Inflammatory macrophage treated with lipopolysaccharide for 4 hours (primary cell): ENCODE data around the gene PIM3.

Experiments
- DNase-seq: peaks from one replicate; pipeline ENCODE4 v3.0.0-alpha.2; 2020

The PIM3 gene

DNA sequence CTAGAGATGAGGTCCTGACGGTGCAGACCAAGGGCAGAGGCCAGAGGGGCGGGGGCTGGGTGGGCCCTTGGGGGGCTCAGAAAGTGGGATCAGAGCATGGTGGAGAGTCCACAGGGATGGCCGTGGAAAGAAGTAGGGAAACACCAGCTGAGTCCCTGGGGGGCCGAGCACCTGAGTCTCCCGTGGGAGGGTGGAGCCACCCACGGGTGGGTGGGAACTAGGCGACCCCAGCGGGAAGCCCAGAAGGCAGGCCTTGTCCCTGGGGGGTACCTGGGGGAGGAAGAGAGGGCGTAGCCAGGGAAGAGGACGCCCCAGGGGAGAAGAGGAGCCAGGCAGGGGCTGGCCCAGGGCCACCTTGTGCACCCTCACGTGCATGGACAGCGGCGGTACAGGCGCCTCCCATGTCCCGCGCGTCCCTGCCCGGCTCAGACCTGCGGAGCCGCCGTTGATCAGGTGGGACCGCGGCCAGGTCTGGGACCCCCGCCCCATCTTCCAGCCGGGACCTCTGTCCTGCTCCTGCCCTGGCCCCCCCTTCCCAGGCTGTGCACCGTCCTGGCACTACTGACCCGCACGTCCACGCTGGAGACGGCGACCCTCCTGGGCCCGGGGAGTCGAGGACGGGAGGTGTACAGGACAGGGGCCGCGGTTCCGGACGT is 31.9 kb upstream of the PIM3 start:
- no peak for DNase-seq

DNA sequence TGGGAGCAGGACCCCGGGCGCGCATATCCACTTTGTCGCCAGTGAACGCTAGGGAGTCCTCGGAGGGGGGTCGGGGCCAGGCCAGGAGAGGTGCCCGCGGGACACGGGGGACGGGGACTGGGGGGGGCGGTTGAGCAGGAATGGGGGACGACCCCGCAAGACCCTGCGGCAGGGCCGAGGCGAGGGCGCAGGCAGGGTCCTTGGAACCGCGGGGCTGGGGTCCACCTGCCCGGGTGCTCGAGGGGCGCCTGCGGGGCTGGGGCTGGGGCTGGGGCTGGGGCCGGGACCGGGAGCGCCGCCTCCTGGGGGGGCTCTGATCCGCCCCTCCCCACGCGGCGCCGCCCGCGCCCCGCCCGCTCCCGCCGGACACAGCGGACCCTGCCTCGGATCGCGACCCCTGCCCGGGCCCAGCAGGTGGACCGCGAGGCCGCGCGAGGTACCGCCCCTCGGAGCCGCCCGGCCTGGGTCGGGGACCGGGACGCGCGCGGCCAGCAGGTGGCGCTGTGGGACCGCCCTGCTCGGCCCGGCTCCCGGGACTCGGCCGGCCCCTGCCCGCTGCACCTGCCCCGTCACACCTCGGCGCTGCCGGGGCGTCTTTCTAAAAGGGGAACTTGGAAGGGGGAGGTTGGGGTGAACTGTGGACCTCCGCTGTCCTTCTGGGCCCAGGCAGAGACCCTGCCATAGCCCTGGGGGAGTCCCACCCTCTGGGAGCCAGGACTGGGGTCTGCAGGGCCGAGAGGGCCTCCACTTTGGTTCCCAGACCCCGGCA is 31.2 kb upstream of the PIM3 start:
- peak; percentile 43 for DNase-seq

DNA sequence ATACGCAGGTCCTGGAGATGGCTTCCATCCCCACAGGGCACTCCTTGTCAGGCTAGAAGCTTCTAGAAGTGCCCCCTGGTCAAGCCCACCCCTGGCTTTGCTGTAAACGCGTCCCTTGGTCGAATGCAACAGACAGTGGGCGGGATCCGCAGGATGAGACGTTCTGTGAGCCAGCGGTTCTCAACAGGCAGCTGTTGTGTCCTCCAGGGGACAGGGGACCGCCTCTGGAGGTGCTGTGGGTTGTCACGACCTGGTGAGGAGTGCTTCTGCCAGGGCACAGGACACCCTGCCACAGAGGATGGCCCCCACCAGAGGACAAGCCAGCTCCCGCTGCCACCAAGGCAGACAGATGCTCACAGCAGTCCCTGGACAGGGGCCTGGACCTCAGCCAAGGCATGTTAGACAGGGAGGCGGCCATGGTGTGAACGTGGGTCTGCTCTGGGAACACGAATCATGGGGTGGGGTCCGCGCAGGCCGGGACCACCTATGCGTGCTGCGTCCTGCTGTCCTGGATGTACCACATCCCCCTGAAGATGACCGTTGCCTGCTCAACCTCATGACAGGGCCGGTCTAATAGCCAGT is 30.5 kb upstream of the PIM3 start:
- DNase-seq: no peak

DNA sequence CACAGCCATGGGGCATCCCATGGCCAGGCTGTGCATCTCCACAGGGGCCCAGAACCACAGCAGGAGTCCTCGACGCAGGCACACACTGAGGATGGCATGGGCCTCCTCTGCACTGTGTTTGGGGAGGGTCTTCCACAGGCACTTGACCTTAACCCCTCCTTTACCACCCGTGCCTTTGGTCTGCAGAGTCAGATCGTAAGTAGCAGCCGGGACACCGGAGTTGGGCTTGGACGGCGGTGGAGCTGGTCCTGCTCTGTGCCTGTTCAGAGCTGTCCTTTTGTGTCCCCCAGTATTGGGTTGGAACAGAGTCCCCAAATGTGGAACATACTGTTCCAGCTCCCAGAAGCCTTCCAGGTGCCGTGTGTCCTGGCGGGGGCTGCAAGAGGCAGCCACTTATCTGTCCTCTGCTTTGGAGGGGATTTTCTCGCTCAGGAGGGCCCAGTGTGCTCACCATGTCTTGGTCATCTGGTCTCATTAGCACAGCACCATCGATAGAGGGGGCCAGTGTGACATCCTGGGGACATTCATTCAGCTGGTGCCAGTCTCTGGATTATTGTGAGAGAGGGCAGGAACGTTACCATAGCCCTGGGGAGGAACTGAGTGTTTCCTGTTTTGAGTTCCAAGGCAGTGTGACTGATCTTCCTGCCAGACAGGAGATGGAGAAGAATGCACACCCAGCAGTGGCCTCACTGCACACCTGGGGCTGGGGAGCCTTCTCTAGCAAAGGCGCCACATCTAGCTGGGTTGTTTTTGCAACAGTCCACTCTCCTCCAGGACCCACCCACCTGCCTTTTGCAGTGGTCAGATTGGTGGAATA is 29.8 kb upstream of the PIM3 start:
- peak; percentile 92 for DNase-seq

DNA sequence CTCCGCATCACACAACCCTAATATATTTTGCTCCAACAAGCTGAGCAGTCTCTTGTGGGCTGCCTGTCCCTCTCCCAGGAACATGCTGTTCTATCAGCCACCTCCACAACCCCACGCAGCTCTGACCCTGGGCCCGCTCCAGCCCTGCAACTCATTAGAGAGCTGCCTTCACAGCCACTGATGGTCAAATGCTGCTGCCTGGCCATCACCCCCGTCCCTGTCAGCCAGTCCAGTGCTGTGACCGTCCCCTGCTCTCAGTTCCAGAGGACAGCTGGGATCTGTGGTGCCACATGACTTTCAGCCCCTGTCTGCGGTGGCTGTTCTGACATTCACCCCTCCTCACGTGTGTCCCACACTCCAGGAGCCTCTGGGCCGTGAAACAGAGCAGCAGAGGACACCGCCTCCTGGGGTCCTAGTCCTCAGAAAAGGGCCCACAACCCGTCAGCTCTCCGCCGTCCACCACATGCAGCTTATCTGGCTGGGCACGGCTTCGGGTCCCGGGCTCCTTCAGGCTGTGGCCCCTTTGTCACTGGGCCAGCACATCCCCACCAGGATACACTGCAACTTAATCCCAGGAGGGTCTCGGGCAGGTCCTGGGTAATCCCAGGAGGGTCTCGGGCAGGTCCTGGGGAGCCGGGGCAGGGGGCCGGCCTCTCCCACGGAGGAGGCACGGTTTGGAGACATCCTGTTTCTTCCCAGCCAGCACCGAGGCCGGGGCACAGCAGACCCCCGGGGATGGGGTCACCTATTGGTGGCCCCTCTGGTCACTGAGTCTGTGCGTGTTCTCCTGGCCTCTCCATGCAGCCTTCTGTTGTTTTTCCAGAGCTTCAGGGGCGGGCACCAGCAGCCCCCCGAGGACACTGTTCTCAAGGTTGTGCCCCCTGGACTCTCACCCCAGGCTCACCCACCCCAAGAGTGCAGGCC is 27.1 kb upstream of the PIM3 start:
- no peak for DNase-seq

DNA sequence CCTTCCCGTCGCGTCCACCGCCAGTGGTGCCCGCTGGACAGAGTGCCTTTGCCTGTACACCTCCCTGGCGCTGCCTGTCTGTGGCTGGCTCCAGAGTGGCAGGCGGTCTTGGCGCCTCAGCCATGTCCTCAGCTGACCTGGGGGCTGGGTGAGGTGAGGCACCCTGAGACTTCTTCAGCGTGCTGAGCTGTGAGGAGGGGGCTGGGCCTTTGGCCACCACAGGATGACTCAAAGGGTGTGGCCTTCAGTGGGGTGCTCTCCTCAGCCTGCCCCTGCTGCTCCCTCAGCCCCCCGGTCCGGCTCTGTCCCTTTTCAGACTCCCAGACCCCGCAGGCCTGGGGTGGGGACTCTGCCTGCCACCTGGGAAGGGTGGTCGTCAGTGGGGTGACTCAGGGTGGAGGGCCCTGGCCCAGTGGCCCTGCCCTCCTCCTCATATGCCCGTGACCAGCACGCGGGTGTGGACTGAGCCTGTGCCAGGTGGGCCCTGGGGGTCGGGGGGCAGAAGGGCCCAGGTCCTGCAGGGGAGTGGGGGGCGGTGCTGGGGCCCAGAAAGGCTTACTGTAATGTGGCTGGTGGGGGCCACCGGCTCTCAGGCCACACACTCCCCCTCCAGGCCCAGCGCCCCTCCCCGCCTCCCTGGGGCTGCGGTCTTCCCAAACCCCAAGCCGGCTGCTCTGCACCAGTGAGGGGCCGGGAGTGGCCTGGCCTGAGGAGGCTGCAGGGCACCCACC is 26.2 kb upstream of the PIM3 start:
- peak; percentile 50 for DNase-seq

DNA sequence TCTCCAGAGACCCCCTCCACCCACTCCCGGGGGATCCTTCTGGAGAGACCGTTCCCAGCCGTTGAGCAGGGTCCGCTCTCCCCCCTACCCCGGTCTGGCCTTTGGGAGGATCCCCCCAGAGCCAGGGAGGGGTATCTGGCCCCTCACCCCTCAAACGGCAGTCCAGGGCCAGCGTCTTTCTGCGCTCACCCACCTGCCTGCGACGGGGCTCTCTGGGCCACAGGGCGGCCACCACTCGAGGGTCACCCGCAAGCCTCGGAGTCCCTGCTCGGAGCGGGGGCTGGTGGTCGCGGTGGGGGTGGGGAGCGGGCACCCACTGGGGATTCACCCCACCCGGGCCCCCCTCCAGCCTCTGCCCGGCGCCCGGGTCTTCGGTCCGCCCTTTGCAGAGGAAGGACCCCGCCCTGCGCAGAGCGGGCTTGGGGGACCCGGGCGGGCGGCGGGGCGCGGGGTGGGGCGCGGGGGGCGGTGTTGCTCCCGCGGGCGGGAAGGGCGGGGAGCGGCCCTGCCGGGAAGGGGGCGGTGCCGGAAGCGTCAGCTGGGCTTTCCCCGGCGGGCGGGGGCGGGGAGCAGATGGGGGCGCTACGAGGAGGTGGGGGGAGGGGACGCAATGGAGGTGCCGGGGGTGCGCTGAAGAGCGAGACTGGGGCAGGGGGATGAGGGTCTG is 25.5 kb upstream of the PIM3 start:
- peak; percentile 80 for DNase-seq

DNA sequence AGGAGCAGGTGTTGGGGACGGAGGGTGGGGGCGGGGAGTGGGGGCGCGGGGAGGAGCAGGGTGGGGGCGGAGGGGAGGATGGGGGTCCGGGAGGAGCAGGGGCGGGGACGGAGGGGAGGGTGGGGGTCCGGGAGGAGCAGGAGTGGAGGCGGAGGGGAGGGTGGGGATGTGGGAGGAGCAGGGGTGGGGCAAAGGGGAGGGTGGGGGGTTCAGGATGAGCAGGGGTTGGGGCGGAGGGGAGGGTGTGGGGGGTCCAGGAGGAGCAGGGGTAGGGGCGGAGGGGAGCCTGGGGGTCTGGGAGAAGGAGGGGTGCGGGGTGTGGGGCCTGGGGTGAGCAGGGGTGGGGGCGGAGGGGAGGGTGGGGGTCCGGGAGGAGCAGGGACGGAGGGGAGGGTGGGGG is 25.0 kb upstream of the PIM3 start:
- peak; percentile 63 for DNase-seq

DNA sequence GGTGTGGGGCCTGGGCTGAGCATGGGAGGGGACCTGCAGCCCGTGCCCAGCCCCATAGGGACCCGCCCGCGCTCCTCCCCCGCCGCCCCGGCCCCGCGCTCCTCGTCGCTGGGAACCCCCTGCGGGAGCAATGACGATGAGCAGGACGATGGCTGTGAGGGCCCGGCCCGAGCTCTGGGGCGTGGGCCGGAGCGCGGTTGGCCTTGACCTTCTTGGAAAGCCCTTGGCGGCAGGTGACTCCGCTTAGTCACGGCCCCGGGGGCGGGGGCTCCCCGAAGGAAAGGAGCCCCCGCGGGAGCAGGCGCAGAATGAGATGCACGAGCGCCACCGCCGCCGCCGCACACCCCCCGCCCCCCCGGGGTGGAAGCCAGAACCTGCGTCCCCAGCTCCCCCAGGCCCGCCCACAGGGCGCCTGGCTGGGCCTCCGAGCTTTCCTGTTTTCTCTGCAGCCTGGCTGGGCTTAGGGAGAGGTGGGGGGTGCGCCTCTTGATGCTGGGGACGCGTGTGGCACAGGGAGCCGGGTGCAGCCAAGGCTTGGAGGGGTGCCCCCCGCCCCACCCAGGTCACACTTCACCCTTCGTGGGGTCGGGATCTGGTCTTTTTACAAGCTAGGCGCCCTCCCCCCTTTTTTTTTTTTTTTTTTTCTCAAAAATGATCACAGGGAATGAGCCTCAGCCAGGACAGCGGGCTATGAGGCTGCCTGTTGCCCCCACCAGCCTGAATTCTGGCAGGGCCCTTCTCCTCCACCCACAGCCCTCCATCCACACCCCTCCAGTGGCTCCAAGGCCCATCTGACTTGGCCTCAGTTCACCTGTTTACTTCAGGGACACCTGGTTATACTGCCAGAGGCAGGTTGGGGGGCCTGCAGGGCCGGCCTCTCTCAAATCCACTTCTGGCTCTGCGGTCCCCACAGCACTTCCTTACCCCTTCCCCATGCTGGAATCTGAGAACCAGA is 24.3 kb upstream of the PIM3 start:
- peak; percentile 99 for DNase-seq

DNA sequence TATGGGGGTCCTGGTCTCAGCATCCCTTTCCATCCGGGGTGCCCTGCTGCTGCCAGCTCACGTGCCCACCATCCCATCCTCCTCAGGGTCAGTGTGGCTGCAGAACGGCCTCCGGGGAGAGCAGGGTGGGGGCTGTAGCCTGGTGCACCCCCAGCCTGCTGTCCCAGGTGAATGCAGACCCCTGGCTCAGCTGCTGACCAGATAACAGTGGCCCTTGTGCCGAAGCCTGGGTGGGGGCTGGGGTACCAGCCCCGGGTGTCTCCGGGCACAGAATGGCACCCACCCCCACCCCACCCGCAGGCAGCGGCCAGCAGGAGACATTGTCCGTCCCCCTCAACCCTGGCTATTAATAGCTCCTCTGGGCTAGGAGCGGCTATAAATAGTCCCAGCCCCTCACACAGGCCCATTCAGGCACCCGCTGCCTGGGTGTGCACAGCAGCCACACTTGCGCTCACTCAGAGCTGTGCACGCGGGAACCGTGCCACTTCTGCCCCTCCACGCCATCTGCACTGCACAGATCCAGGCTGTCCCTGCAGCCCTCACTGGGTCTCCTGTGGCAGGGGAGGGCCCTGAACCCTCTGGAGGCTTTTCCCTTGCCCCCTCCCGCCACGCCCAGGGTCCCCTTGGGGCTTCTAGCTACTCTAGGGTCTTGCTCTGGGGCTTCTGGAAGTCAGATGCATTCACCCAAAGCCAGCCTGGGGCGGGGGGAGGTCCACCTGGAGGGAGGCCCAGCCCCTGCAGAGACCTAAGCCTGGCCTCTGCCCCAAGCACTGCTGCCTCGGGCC is 23.4 kb upstream of the PIM3 start:
- DNase-seq: no peak

DNA sequence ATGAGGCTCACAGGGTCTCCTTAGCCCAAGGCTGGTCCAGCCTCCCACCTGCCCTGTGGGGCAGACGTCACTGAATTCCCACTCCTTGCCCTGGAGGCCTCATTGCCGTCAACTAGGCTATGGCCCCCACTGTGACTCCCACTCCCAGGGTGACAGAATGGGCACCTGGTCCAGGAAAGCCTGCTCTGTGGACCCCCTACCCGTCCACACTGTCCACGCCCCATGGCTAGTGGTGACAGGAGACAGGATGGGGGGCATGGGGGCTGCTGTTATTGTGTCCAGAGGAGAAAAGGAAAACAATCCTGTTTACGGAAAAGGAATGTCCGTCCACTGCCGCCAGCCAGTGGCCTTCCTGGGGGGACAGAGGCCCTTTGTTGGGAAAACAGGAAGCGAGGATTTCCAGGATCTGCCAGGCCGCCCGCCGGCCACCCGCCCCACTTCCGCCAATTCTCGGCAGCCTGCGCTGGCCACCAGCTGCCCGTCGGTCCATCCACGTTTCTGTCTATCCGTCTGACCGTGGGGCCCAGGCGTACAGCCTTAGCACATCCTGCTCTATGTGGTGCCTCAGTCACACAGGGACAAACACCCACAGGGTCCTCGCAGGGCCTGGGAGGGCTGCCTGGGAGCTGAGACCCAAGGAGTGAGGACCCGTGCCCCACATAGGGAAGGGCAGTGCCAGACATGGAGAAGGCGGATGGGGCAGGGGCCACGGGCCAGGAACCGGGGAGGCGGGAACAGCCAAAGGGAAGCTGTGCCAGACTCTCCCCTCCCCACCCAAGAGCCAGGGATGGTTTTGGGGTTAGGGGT is 22.6 kb upstream of the PIM3 start:
- DNase-seq: no peak

DNA sequence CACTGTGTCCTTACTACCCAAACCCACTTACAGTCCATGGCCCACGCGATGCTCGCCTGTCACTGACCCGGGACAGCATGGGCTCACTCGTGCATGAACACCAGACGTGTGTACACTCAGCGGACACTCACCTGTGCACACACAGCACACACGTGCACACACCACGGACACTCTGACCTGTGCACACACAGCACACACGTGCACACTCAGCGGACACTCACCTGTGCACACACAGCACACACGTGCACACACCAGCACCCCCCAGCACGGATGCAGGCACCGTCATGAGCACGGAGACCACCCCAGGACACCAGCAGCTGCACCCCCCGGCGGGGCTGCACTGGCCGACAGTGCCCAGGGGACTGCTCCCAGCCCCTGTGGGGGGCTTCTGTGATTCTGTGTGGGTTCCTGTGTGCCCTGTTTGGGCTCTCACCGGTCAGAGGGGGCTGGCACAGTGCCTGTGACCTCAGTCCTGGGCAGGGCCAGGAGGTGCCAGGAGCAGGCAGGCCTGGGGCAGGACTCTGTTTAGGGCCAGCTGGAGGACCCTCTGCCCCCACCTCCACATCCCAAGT is 21.9 kb upstream of the PIM3 start:
- no peak for DNase-seq

DNA sequence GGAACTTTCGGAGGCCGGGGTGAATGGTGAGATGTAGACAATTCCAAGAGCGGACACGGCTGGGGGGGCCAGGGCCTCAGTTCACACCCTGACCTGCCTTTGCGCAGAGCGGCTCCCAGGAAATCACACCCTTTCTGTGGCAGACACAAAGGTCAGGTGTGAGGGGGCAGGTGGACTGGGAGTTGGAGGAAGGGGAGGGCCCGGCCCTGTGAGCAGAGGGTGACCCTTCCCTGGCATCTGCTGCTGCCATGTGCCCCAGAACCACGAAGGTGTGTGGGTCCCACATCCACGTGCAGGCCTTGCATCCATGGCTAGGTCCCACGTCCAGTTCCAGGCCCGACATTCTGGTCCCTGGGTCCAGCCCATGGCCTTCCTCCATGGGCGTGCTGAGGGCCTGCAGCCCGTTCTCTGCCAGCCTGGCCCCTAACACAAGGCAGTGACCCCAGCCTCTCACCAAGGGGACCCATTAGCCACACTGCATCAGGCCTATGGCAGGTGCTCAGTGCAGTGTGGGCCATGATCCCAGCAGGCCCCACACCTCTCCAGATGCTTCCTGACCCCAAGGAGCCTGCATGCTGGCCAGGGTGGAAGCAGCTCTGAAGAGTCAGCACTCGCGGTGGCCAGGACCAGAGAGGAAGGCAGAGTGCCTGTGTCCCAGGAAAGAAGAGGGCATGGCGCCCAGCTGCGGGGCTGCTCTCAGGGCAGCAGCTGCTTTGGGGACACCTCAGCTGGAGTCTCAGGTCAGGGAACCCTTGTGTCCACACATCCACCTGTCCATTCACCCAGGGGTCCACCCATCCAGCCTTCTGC is 18.9 kb upstream of the PIM3 start:
- no peak for DNase-seq

DNA sequence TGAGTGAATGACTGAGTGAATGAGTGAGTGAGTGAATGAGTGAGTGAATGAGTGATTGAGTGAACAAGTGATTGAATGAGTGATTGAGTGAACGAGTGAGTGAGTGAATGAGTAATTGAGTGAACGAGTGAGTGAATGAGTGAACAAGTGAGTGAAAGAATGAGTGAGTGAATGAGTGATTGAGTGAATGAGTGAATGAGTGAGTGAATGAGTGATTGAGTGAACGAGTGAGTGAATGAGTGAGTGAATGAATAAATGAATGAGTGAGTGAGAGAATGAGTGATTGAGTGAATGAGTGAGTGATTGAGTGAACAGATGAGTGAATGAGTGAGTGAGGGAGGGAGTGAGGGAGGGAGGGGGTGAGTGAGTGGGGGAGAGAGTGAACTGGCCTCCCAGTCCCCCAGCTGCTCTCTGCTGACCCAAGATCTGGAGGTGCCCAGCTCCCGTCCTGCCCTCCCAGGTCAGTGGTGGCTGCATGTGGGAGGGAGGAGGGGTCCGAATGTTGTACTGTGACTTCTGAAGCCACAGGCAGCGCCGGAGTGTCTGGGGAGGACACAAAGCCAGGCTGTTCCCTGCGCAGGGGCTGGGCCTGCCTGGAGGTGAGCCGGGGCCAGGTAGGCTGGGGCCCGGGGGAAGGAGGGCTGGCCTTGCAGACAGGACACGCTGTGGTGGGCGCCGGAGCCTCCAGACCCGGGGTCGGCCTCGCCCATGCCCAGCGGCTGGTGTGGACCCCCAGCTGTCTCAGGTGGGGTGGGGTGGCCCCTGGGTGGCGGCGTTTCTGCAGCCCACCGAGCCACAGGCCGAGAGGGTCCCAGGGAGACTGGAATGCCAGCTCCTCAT is 17.8 kb upstream of the PIM3 start:
- DNase-seq: no peak

DNA sequence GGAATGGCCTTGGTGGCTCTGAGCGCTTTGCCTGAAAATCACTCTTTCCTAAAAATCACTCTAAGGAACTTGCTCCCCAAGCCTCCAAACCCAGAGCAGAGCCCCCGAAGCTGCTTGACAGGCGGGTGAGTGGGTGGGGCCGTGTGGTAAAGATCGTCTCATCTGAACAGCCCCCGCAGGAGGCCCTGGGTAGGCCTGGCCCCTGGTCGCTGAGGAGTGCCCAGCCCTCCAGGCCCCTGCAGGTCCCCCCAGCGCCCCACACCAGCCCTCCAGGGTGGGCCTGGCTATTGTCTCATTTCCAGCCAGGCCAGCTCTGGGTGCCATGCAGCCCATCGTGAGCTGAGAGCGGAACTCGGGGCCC is 17.2 kb upstream of the PIM3 start:
- DNase-seq: no peak
